ENCODE data around the gene IDH3A. TPM values are rescaled to one million over a fixed set of nuclear protein-coding genes. Genes with fewer than 3 reads are reported as not detected.
A peak's percentile ranks its signal among the peaks of the same experiment; 100 is the strongest.

IDH3A gene
- polyA plus RNA-seq, 10 donors, result 32.8 to 54.9 (median 39.0) TPM

DNA sequence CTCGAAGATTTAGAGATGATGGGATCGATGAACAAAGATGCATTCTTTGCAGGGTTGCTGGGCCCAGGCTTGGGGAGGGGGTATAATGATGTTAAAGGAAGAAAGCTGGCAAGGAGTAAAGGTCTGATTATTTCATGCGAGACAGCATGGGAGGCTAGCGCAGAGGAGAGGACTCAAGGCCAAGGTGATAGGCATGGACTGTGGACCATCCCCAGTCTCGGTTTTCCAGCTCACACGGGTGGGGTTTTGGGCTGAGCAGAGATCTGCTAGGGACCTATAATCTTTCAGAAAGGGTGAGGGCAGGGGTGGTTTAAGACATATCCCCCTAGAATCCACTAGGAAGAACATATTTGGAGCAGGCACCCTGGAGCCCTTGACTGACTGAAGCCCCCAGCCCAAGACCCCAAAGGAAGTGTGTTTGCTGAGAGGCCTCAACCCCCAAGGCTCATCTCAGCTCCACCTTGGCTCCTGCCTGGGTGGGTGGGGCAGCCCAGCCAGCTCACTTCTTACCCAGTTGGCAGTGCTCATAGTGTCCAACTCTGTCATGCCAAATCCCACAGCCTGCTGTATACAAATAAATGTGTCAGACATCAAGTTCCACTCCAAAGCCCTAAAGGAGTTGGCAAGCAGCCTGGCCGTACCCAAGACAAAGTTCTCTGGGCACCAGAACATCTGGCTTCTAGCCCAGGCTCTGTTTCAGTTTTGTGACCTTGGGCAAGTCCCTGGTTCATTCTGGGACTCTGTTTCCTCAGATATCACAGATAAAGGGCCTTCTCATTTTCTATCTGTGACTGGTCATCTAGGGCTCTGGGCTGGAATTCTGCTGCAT, 67.3 kb downstream of the IDH3A start:
- DNase-seq, result peak in 1 of 3 donors; percentile 24

DNA sequence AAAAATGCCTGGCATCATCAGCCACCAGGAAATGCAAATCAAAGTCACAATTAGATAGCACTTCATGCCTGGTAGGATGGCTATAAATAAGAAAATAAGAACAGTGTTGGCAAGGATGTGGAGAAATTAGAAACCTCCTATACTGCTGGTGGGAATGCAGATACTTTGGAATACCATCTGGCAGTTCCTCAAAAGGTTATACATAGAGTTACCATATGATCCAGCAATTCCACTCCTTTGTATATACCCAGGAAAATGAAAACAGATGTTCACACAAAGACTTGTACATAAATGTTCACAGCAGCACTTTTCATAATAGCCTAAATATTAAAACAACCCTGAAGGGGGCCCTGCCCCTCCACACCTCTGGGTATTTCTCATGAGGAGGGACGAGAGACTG, 71.6 kb downstream of the IDH3A start:
- no peak for DNase-seq

Other genes starting within 250 kb of the IDH3A start
- 10 to 100 TPM; 24.4 to 39.6 (median 31.3) TPM for gene TBC1D2B, start 71.7 kb upstream of the IDH3A start, polyA plus RNA-seq (ENCODE audit: insufficient read length in 10 of 10)
- under 1 TPM; 0.07 to 0.21 (median 0.14) TPM for gene SH2D7, start 56.8 kb upstream of the IDH3A start, polyA plus RNA-seq (ENCODE audit: insufficient read length in 10 of 10)
- 10 to 100 TPM in 8 of 10 donors, 1 to 10 TPM in 2; 9.0 to 23.3 (median 18.6) TPM for gene CIB2, start 17.9 kb upstream of the IDH3A start, polyA plus RNA-seq (ENCODE audit: insufficient read length in 10 of 10)
- gene ACSBG1, start 85.2 kb downstream of the IDH3A start, polyA plus RNA-seq (ENCODE audit: insufficient read length in 10 of 10), result 1 to 10 TPM in 2 of 10 donors, under 1 TPM in 8; 0.15 to 1.2 (median 0.49) TPM
- 10 to 100 TPM; 68.8 to 99.9 (median 86.3) TPM for gene DNAJA4, start 115.2 kb downstream of the IDH3A start, polyA plus RNA-seq (ENCODE audit: insufficient read length in 10 of 10)
- gene SKIC8, start 150.2 kb downstream of the IDH3A start, polyA plus RNA-seq (ENCODE audit: insufficient read length in 10 of 10), result 10 to 100 TPM; 49.9 to 74.2 (median 56.3) TPM
- gene CRABP1, start 191.0 kb downstream of the IDH3A start, polyA plus RNA-seq (ENCODE audit: insufficient read length in 10 of 10), result 100 to 1,000 TPM in 1 of 10 donors, 10 to 100 TPM in 8, 1 to 10 TPM in 1; 7.7 to 110 (median 53.8) TPM

Data from muscle of back (tissue), 11 donors.